Measurements from ENCODE around the gene AP4M1. TPM values are rescaled to one million over a fixed set of nuclear protein-coding genes. Genes with fewer than 3 reads are reported as not detected.

AP4M1 gene
- total RNA-seq = 10 to 100 TPM; 23.0 to 34.1 (median 25.9) TPM

- Histone ChIP-seq H3K4me3 (peak within 1 kb of the TSS; percentile 62 to 99 (median 74)), H3K27ac (peak within 1 kb of the TSS; percentile 76 to 98 (median 92)), H3K36me3 (peaks cover 0 to 67% (median 34%) of the 10 kb centered on the region in 3 donors), H3K9me3 (no peaks in the 10 kb centered on the region), H3K27me3 (no peaks in the 10 kb centered on the region), H3K4me1 (peaks cover 0 to 35% (median 19%) of the 10 kb centered on the region in 4 donors)
- DNase-seq (ENCODE audit: low spot score in 2 of 2) = peak; percentile 96 to 97
- TF ChIP-seq, protein P1, sequence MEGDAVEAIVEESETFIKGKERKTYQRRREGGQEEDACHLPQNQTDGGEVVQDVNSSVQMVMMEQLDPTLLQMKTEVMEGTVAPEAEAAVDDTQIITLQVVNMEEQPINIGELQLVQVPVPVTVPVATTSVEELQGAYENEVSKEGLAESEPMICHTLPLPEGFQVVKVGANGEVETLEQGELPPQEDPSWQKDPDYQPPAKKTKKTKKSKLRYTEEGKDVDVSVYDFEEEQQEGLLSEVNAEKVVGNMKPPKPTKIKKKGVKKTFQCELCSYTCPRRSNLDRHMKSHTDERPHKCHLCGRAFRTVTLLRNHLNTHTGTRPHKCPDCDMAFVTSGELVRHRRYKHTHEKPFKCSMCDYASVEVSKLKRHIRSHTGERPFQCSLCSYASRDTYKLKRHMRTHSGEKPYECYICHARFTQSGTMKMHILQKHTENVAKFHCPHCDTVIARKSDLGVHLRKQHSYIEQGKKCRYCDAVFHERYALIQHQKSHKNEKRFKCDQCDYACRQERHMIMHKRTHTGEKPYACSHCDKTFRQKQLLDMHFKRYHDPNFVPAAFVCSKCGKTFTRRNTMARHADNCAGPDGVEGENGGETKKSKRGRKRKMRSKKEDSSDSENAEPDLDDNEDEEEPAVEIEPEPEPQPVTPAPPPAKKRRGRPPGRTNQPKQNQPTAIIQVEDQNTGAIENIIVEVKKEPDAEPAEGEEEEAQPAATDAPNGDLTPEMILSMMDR (IDR thresholded peaks at IDR 0.05) = peak in 2 of 5 experiments; percentile 11 to 26
- TF ChIP-seq EP300 (IDR thresholded peaks at IDR 0.05) (peak; percentile 49 to 81), POLR2A (IDR thresholded peaks at IDR 0.05) (peak in 1 of 2 donors; percentile 43)
- WGBS, 2 donors = 0 to 1% methylated on average over 49 to 55 of the region's 80 CpGs
Observed at GRCh38 chr7:100101016-100101862, at the start of gene AP4M1, which contains the start of gene MCM7. Gene AP4M1, plus strand, starts transcription at chr7:100101643. Its CDS starts 72 bp downstream, at chr7:100101715. Gene MCM7, minus strand, starts transcription at chr7:100101397. Its CDS starts 103 bp downstream, at chr7:100101294.

GRCh38 chr7:100053215-100053614, 48.2 kb upstream of the AP4M1 start:
- no peak overlapping the region for H3K27ac ChIP-seq
- WGBS, 2 donors = 43 to 55% methylated on average over 3 of the region's 3 CpGs
- H3K4me3 ChIP-seq = no peak overlapping the region
- peaks cover 0 to 35% (median 7%) of the 10 kb centered on the region in 4 donors for H3K4me1 ChIP-seq
- no peak for DNase-seq (ENCODE audit: low spot score in 2 of 2)
- no peaks in the 10 kb centered on the region for H3K9me3 ChIP-seq
- H3K27me3 ChIP-seq = no peaks in the 10 kb centered on the region
- TF ChIP-seq POLR2A (IDR thresholded peaks at IDR 0.05) = no peak
- TF ChIP-seq, protein P1 (IDR thresholded peaks at IDR 0.05) = peak in 3 of 5 experiments; percentile 10 to 36 (median 10)
- peaks cover 2 to 27% (median 5%) of the 10 kb centered on the region in 3 donors for H3K36me3 ChIP-seq

DNA sequence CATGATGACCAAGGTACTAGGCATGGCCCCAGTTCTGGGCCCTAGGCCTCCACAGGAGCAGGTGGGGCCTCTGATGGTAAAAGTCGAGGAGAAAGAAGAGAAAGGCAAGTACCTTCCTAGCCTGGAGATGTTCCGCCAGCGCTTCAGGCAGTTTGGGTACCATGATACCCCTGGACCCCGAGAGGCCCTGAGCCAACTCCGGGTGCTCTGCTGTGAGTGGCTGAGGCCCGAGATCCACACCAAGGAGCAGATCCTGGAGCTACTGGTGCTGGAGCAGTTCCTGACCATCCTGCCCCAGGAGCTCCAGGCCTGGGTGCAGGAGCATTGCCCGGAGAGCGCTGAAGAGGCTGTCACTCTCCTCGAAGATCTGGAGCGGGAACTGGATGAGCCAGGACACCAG, 44.4 kb upstream of the AP4M1 start:
- TF ChIP-seq, protein P1 (IDR thresholded peaks at IDR 0.05) = no peak
- TF ChIP-seq POLR2A (IDR thresholded peaks at IDR 0.05) (no peak), EP300 (IDR thresholded peaks at IDR 0.05) (no peak)
- Histone ChIP-seq H3K36me3 (peaks cover 7 to 64% (median 11%) of the 10 kb centered on the region in 3 donors), H3K9me3 (no peaks in the 10 kb centered on the region), H3K27me3 (no peaks in the 10 kb centered on the region), H3K27ac (no peak overlapping the region), H3K4me1 (peaks cover 0 to 11% (median 0%) of the 10 kb centered on the region in 4 donors), H3K4me3 (no peak overlapping the region)
- 92 to 96% methylated on average over 9 to 10 of the region's 10 CpGs for WGBS, 2 donors
- DNase-seq (ENCODE audit: low spot score in 2 of 2) = no peak

DNA sequence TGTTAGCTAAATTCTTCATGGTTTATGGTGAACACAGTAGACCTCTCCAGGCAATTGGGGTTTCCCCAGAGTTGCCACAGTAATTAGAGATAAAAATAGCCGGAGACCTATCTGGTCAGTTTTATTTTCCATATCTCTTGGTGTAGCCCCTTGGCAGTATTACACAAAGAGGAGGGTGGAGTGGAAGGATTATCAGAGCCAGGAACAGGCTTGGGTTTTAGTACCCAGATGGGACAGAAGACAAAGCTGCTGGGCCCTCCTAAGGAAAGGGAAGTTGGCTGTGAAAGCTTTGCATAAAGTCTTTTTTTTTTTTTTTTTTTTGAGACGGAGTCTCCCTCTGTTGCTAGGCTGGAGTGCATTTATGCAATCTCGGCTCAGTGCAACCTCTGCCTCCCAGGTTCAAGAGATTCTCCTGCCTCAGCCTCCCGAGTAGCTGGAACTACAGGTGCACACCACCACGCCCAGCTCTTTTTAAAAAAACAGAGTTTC, 42.1 kb upstream of the AP4M1 start:
- Histone ChIP-seq H3K4me1 (no peaks in the 10 kb centered on the region), H3K4me3 (no peak overlapping the region), H3K36me3 (peaks cover 7 to 87% (median 11%) of the 10 kb centered on the region in 3 donors), H3K9me3 (no peaks in the 10 kb centered on the region), H3K27me3 (no peaks in the 10 kb centered on the region), H3K27ac (no peak overlapping the region)
- no peak for DNase-seq (ENCODE audit: low spot score in 2 of 2)
- WGBS, 2 donors = 93 to 94% methylated on average over 5 of the region's 5 CpGs
- TF ChIP-seq POLR2A (IDR thresholded peaks at IDR 0.05) (no peak), EP300 (IDR thresholded peaks at IDR 0.05) (no peak)

DNA sequence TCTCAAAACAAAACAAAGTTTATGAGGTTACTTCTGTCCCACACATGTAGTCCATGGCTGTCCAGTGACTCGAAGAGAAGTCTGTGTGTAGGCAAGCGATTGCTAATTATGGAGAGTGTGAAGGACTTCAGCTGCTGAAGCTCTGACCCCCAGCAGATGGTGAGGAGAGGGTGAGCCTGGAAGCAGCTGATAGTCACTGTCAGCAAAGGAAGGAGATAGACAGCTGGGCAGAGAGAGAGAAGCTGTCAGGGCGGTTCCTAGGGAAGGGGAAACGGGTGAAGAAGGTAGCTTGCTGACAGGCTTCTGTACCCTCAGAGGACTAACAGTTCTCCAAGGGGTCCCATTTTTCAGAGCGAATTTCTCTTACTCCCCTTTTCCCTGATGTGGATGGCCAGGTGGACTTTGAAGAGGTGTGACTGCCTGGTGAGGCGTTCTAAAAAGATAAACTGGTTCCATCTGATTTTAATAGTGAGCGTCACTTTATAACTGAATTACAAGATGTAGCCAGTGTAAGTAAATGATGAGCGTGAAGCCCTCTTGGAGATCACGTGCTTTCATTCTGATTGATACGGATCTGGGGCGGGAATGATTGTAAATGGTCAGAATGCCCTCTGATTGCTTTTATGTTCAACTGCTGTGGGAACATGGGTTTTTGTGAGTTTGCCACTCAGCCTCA, 39.8 kb upstream of the AP4M1 start:
- TF ChIP-seq, protein P1 (IDR thresholded peaks at IDR 0.05) = no peak
- TF ChIP-seq POLR2A (IDR thresholded peaks at IDR 0.05) (no peak), EP300 (IDR thresholded peaks at IDR 0.05) (no peak)
- 88 to 94% methylated on average over 11 of the region's 11 CpGs for WGBS, 2 donors
- DNase-seq (ENCODE audit: low spot score in 2 of 2) = no peak
- Histone ChIP-seq H3K4me1 (peaks cover 0 to 18% (median 0%) of the 10 kb centered on the region in 4 donors), H3K9me3 (no peaks in the 10 kb centered on the region), H3K27ac (no peak overlapping the region), H3K27me3 (no peaks in the 10 kb centered on the region), H3K4me3 (no peak overlapping the region), H3K36me3 (peaks cover 7 to 98% (median 11%) of the 10 kb centered on the region in 3 donors)
